Upper lobe of left lung (tissue), 6 donors: ENCODE results near the gene TAS2R7. TPM values are rescaled to one million over a fixed set of nuclear protein-coding genes. Genes with fewer than 3 reads are reported as not detected.

ENCODE experiments used
- ATAC-seq, 2 donors: fragments of 200-7000 bp; cut with Tn5 transposase; one replicate each; pipeline ENCODE4 v1.9.1; 2022; ENCODE audit warnings: mild to moderate bottlenecking in 2 of 2, moderate library complexity in 2 of 2; ENCODE audit not compliant: low FRiP score in 2 of 2
- DNase-seq, 2 donors: peaks; one replicate each; pipeline ENCODE4 v3.0.0-alpha.2; 2019 to 2020
- H3K27ac ChIP-seq, 4 donors: fragments of 200-600 bp; sonication (generic); one replicate each; pipeline ENCODE4 v1.5.1; 2016 to 2019
- H3K27me3 ChIP-seq, 4 donors: fragments of 200-600 bp; sonication (generic); one replicate each; pipeline ENCODE4 v1.5.1; 2017 to 2019
- H3K36me3 ChIP-seq, 4 donors: fragments of 200-600 bp; sonication (generic); one replicate each; pipeline ENCODE4 v1.5.1; 2016 to 2019
- H3K4me1 ChIP-seq, 4 donors: fragments of 200-600 bp; sonication (generic); one replicate each; pipeline ENCODE4 v1.5.1; 2018 to 2019
- H3K4me3 ChIP-seq, 4 donors: fragments of 200-600 bp; sonication (generic); one replicate each; pipeline ENCODE4 v1.5.1; 2017 to 2019; ENCODE audit warnings: mild to moderate bottlenecking in 2 of 4, moderate library complexity in 1 of 4
- H3K9me3 ChIP-seq, 4 donors: fragments of 200-600 bp; sonication (generic); one replicate each; pipeline ENCODE4 v1.5.1; 2018 to 2019
- EP300 ChIP-seq, 4 donors: sonication (generic); formaldehyde crosslinking; IDR thresholded peaks; one replicate each; pipeline ENCODE4 v1.5.1; 2017; ENCODE audit warnings: antibody characterized with exemption in 4 of 4, control low read depth in 2 of 4
- POLR2A ChIP-seq, 4 donors: fragments of 450-650 bp; IDR thresholded peaks; one replicate each; pipeline ENCODE4 v1.5.1; 2016 to 2017; ENCODE audit warnings: antibody characterized with exemption in 4 of 4, mild to moderate bottlenecking in 2 of 4
- POLR2AphosphoS5 ChIP-seq, 2 donors: sonication (generic); formaldehyde crosslinking; IDR thresholded peaks; one replicate each; pipeline ENCODE4 v1.5.1; 2017; ENCODE audit warnings: antibody characterized with exemption in 2 of 2
- WGBS, 2 donors: methylation state at CpG; one replicate each; pipeline ENCODE4 v1.1.5; 2017 to 2018; 5-methylcytosine and 5-hydroxymethylcytosine counted together
- small RNA-seq, 4 donors: library from RNA; depleted of rRNA; stranded (forward); fragments of <200 nt; gene quantifications; one replicate each; pipeline ENCODE3, GENCODE V24; 2016
- total RNA-seq, 6 donors: library from RNA; depleted of rRNA in 4 of 6; stranded (reverse); fragments of >200 nt in 4 of 6; gene quantifications; one replicate each; pipeline versions ENCODE4 v1.1.0 to v1.2.1, GENCODE V29; 2016 to 2021
- TF ChIP-seq, protein P1 (sequence below), 6 experiments: fragments of 450-650 bp in 4 of 6; fragments of 200-600 bp in 2 of 6; sonication (generic) in 2 of 6; IDR thresholded peaks; one replicate each; pipeline ENCODE4 v1.5.1; 2016 to 2019; ENCODE audit warnings: antibody characterized with exemption in 6 of 6
- donor health status: DM: no; HTN: no; CAD: no; lungs with moderate emphysema.
- donor health status: DM: no; HTN: yes; CAD: no; lungs with severe emphysema.

The TAS2R7 gene
- total RNA-seq, 6 donors from 2014 or later: 0.98 TPM; not detected in 5

DNA sequence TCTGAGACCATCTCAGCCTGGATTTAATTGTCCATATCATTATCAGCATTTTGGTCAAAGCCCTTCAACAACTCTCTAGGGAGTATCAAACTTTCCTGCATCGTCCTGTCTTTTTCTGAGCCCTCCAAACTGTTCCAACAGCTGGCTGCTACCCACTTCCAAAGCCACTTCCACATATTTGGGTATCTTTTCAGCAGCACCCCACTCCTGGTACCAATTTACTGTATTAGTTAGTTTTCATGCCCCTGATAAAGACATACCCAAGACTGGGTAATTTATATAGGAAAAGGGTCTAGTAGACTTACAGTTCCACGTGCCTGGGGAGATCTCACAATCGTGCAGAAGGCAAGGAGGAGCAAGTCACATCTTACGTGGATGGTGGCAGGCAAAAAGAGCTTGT is 46.2 kb downstream of the TAS2R7 start:
- ATAC-seq: no peak

GRCh38 chr12:10753059-10753458 is 49.4 kb downstream of the TAS2R7 start:
- H3K9me3 ChIP-seq: peaks cover 8 to 16% (median 13%) of the 10 kb centered on the region in 4 donors
- H3K4me3 ChIP-seq: no peak overlapping the region
- H3K36me3 ChIP-seq: no peaks in the 10 kb centered on the region
- WGBS, 2 donors: 39 to 52% methylated on average over 4 of the region's 4 CpGs
- TF ChIP-seq POLR2AphosphoS5 (IDR thresholded peaks at IDR 0.05): no peak
- TF ChIP-seq, protein P1, sequence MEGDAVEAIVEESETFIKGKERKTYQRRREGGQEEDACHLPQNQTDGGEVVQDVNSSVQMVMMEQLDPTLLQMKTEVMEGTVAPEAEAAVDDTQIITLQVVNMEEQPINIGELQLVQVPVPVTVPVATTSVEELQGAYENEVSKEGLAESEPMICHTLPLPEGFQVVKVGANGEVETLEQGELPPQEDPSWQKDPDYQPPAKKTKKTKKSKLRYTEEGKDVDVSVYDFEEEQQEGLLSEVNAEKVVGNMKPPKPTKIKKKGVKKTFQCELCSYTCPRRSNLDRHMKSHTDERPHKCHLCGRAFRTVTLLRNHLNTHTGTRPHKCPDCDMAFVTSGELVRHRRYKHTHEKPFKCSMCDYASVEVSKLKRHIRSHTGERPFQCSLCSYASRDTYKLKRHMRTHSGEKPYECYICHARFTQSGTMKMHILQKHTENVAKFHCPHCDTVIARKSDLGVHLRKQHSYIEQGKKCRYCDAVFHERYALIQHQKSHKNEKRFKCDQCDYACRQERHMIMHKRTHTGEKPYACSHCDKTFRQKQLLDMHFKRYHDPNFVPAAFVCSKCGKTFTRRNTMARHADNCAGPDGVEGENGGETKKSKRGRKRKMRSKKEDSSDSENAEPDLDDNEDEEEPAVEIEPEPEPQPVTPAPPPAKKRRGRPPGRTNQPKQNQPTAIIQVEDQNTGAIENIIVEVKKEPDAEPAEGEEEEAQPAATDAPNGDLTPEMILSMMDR (IDR thresholded peaks at IDR 0.05): no peak
- TF ChIP-seq POLR2A (IDR thresholded peaks at IDR 0.05): no peak
- no peak for TF ChIP-seq EP300 (IDR thresholded peaks at IDR 0.05)
- ATAC-seq (peak in 1 of 2 donors; percentile 65), DNase-seq (no peak)
- peaks cover 0 to 14% (median 8%) of the 10 kb centered on the region in 4 donors for H3K4me1 ChIP-seq
- H3K27ac ChIP-seq: no peak overlapping the region
- no peaks in the 10 kb centered on the region for H3K27me3 ChIP-seq

More for the DNA sequence above, 46.2 kb downstream of the TAS2R7 start:
- H3K36me3 ChIP-seq: no peaks in the 10 kb centered on the region
- TF ChIP-seq, protein P1 (IDR thresholded peaks at IDR 0.05): no peak
- TF ChIP-seq POLR2AphosphoS5 (IDR thresholded peaks at IDR 0.05) (no peak), EP300 (IDR thresholded peaks at IDR 0.05) (no peak), POLR2A (IDR thresholded peaks at IDR 0.05) (no peak)
- no peaks in the 10 kb centered on the region for H3K4me1 ChIP-seq
- H3K4me3 ChIP-seq: no peak overlapping the region
- H3K27ac ChIP-seq: no peak overlapping the region
- H3K9me3 ChIP-seq: peaks cover 8 to 16% (median 13%) of the 10 kb centered on the region in 4 donors
- DNase-seq: no peak
- H3K27me3 ChIP-seq: no peaks in the 10 kb centered on the region
- WGBS, 2 donors: 85 to 90% methylated on average over 4 of the region's 4 CpGs

Small RNAs within 50 kb of the gene (small RNA-seq; reads per million reads assigned to genes)
- gene PRR4: 0 reads per million in 4 donors

Other genes starting within 250 kb of the TAS2R7 start
- 10 to 100 TPM in 5 of 6 donors, 1 to 10 TPM in 1; 7.8 to 21.0 (median 13.7) TPM for gene MAGOHB, start 189.0 kb downstream of the TAS2R7 start, total RNA-seq
- gene STYK1, start 128.6 kb downstream of the TAS2R7 start, total RNA-seq: 10 to 100 TPM in 1 of 6 donors, 1 to 10 TPM in 4, under 1 TPM in 1; 0.30 to 21.9 (median 1.1) TPM
- gene YBX3, start 79.3 kb downstream of the TAS2R7 start, total RNA-seq: 100 to 1,000 TPM; 216 to 360 (median 287) TPM
- gene TAS2R8, start 4.7 kb upstream of the TAS2R7 start, total RNA-seq: not detected
- not detected for gene TAS2R9, start 7.5 kb upstream of the TAS2R7 start, total RNA-seq
- gene TAS2R10, start 23.7 kb upstream of the TAS2R7 start, total RNA-seq: 1 to 10 TPM in 1 of 6 donors, under 1 TPM in 2, not detected in 3; 0.29 to 4.4 (median 0.46) TPM
- gene PRR4, start 46.8 kb upstream of the TAS2R7 start, total RNA-seq: 10 to 100 TPM in 2 of 6 donors, 1 to 10 TPM in 3, under 1 TPM in 1; 0.71 to 34.6 (median 2.5) TPM
- 10 to 100 TPM in 5 of 6 donors, 1 to 10 TPM in 1; 6.5 to 43.9 (median 34.4) TPM for gene PRH1, start 81.6 kb upstream of the TAS2R7 start, total RNA-seq
- 1 to 10 TPM in 4 of 6 donors, under 1 TPM in 2; 0.61 to 6.8 (median 2.5) TPM for gene TAS2R13, start 106.9 kb upstream of the TAS2R7 start, total RNA-seq
- gene PRH2, start 126.6 kb upstream of the TAS2R7 start, total RNA-seq: under 1 TPM in 1 of 6 donors, not detected in 5; 0.63 TPM
- gene TAS2R14, start 136.6 kb upstream of the TAS2R7 start, total RNA-seq: 10 to 100 TPM in 1 of 6 donors, 1 to 10 TPM in 4, under 1 TPM in 1; 0.94 to 12.7 (median 2.8) TPM
- gene TAS2R50, start 184.3 kb upstream of the TAS2R7 start, total RNA-seq: 1 to 10 TPM in 4 of 6 donors, under 1 TPM in 1, not detected in 1; 0.67 to 6.2 (median 1.8) TPM
- gene TAS2R20, start 195.7 kb upstream of the TAS2R7 start, total RNA-seq: 1 to 10 TPM in 5 of 6 donors, under 1 TPM in 1; 0.84 to 6.3 (median 2.4) TPM
- gene TAS2R19, start 220.0 kb upstream of the TAS2R7 start, total RNA-seq: 10 to 100 TPM in 2 of 6 donors, 1 to 10 TPM in 4; 1.2 to 17.8 (median 4.0) TPM
- gene TAS2R31, start 228.8 kb upstream of the TAS2R7 start, total RNA-seq: 1 to 10 TPM in 5 of 6 donors, under 1 TPM in 1; 0.81 to 9.5 (median 3.5) TPM